HG02840 (cell line): Measurements from ENCODE around the gene RER1.

Experiments
- ATAC-seq: cut with Tn5 transposase; IDR thresholded peaks from one replicate; pipeline ENCODE4 v1.9.1; 2021; ENCODE audit warnings: mild to moderate bottlenecking, moderate library complexity, moderate number of reproducible peaks; ENCODE audit not compliant: unreplicated experiment, low FRiP score

Gene RER1

GRCh38 chr1:2418791-2419320 is 27.2 kb downstream of the RER1 start:
- no peak for ATAC-seq

- ATAC-seq: no peak
These were observed 27.8 kb downstream of the RER1 start for GRCh38 chr1:2419416-2419815.

- ATAC-seq: no peak
These were observed 30.9 kb downstream of the RER1 start for GRCh38 chr1:2422523-2422922.

- ATAC-seq: no peak
These were observed 34.3 kb downstream of the RER1 start for GRCh38 chr1:2425892-2426291.

GRCh38 chr1:2426540-2426939 is 34.9 kb downstream of the RER1 start:
- no peak for ATAC-seq

GRCh38 chr1:2427051-2427450 is 35.4 kb downstream of the RER1 start:
- ATAC-seq: no peak

- ATAC-seq: no peak
These were observed 36.3 kb downstream of the RER1 start for GRCh38 chr1:2427976-2428375.

GRCh38 chr1:2428490-2428889 is 36.8 kb downstream of the RER1 start:
- no peak for ATAC-seq

- ATAC-seq: no peak
These were observed 38.3 kb downstream of the RER1 start for GRCh38 chr1:2429780-2430591.

GRCh38 chr1:2430592-2430973 is 38.9 kb downstream of the RER1 start:
- no peak for ATAC-seq

- ATAC-seq: no peak
These were observed 39.5 kb downstream of the RER1 start for GRCh38 chr1:2431103-2431502.

GRCh38 chr1:2431518-2431917 is 39.9 kb downstream of the RER1 start:
- no peak for ATAC-seq

- ATAC-seq: no peak
These were observed 40.8 kb downstream of the RER1 start for GRCh38 chr1:2432441-2432844.

GRCh38 chr1:2433196-2433595 is 41.6 kb downstream of the RER1 start:
- ATAC-seq: no peak

GRCh38 chr1:2433936-2434655 is 42.5 kb downstream of the RER1 start:
- ATAC-seq: no peak

GRCh38 chr1:2435091-2435490 is 43.5 kb downstream of the RER1 start:
- ATAC-seq: no peak

- no peak for ATAC-seq
These were observed 44.2 kb downstream of the RER1 start for GRCh38 chr1:2435746-2436355.

GRCh38 chr1:2436876-2437275 is 45.2 kb downstream of the RER1 start:
- ATAC-seq: no peak

- no peak for ATAC-seq
These were observed 46.0 kb downstream of the RER1 start for GRCh38 chr1:2437617-2438016.

GRCh38 chr1:2438038-2438437 is 46.4 kb downstream of the RER1 start:
- no peak for ATAC-seq

- ATAC-seq: no peak
These were observed 47.0 kb downstream of the RER1 start for GRCh38 chr1:2438641-2439040.
